GM21528 (cell line): ENCODE data around the gene F2.
"Not testable (repeated sequence)": the region's sequence is repeated elsewhere in the genome, so short reads cannot be mapped to it uniquely, and the experiment has no call there.

Experiments
- ATAC-seq: cut with Tn5 transposase; IDR thresholded peaks from one replicate; pipeline ENCODE4 v1.9.1; 2021; ENCODE audit warnings: mild to moderate bottlenecking, moderate library complexity; ENCODE audit not compliant: unreplicated experiment, low FRiP score

The F2 gene

DNA sequence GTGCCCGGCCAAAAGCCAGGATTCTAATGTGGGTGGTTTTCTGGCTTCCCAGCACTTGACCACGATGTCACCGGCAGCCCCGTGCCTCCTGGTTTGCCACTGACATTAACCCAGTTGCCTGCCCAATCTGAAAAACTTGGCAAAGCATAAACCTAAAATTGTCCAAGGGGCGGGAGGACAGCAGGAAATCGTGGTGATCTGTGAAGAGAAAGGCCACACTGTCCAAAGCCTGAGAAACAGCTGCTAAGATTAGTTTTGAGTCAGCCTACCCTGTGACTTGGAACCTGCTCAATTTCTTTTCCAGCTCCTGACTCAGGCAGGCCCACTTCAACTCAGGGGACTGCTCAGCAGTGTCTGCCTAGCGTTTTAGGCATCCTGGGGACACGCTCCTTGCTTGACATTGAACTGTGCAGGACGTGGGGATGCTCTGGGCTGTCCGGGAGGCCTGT is 8.2 kb upstream of the F2 start:
- ATAC-seq: no peak

DNA sequence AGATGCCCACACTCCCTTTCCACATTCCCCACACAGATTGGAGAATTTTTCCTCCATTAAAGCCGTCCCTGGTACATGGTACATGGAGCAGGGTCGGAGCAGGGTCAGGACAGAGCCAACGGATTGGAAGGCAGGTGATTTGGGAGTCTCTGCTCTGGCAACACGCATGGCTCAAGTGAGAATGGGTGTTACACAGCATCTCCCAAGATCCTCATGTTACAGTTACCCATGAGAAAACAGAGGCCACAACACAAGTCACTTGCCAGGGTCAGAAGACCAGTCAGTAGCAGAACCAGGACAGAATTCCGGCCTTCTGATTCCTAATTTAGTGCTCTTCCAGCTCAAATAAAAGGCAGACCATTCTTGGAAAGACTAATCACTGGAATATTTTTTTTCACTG is 7.7 kb upstream of the F2 start:
- ATAC-seq: no peak

DNA sequence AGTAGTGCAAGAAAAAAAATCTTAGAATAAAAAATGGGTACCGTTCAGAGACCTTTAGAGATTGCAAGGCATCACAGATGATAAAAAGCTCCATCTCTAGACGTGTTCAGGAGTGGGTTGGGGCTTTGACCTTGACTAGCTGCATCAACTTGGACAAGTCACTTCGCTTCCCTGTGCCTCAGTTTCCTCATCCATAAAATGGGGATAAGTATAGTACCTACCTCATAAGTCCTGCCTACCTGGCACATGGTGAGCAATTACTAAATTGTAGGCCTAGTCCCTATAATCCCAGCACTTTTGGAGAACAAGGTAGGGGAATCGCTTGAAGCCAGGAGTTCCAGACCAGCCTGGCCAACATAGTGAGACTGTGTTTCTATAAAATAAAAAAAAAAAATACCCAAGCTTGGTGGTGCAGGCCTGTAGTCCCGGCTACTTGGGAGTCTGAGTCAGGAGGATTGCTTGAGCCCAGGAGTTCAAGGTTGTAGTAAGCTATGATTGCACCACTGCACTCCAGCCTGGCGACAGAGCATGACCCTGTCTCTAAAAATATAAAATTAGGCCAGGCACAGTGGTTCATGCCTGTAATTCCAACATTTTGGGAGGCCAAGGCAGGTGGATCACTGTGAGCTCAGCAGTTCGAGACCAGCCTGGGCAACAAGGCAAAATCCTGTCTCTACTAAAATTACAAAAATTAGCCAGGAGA is 6.0 kb upstream of the F2 start:
- ATAC-seq: no peak

DNA sequence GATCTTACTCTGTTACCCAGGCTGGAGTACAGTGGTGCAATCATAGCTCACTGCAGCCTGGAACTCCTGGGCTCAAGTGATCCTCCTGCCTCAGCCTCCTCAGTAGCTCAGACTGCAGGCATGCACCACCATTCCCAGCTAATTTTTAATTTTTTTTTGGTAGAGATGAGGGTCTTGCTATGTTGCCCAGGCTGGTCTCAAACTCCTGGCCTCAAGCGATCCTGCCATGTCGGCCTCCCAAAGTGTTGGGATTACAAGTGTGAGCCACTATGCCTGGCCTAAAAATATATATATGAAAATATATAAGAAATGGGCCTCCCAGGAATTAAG is 1.2 kb upstream of the F2 start:
- ATAC-seq: not testable (repeated sequence)

DNA sequence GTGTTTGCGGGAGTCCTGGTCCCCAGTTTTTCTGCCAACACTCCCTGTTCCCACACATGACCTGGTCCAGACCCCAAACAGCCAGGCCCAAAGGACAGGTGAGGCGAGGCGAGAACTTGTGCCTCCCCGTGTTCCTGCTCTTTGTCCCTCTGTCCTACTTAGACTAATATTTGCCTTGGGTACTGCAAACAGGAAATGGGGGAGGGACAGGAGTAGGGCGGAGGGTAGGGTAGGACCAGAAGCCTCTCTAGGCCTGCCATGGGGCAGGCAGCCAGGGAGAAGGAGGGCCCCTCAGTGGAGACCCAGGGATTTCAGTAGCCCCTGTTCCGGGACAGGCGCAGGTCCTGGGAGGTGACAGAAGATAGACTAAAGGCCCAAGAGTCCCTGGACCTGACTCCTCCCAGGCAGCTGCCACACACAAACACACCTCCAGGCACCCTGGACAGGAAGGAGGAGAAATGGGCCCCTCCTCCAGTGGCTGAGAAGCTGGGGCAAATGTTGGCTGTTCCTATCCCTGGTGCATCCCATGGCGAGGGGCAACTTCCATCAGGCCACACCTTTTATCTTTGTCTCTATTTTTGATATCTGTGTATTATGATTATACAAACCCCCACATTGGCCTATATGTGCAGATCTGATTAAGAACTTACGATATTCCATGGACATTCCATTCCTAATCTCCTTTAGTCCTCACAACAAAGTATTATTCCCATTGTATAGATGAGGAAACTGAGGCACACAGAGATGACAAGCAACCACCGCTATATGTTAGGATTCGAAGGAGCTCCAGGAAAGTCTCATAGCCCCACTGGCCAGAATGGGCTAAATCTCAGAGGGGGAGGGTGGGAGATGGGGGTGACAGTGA is 626 bp upstream of the F2 start:
- ATAC-seq: no peak

DNA sequence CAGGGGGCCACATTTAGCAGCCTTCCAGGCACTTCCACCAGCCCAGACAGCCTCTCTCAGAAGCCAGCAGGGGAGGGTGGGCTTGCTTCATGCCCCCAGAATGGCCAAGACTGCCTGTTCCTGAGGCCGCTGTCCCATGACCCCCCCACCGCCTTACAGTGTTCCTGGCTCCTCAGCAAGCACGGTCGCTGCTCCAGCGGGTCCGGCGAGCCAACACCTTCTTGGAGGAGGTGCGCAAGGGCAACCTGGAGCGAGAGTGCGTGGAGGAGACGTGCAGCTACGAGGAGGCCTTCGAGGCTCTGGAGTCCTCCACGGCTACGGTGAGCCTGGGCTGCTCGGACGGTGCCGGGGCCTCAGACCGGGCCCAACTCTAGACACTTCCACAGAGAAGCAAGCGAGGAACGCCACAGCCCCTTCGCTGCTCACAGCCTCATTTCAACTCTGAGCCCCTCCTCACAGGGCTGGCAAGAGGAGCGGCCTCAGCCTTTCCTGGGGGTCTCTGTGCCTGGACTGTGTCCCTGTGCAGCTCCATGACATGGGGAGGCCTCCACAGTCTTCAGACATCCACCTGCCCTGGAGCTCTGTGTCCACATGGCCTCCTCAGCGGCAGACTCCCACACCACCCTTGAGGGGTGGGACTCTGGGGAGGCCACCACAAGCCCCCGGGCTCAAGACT is 668 bp downstream of the F2 start:
- ATAC-seq: no peak

DNA sequence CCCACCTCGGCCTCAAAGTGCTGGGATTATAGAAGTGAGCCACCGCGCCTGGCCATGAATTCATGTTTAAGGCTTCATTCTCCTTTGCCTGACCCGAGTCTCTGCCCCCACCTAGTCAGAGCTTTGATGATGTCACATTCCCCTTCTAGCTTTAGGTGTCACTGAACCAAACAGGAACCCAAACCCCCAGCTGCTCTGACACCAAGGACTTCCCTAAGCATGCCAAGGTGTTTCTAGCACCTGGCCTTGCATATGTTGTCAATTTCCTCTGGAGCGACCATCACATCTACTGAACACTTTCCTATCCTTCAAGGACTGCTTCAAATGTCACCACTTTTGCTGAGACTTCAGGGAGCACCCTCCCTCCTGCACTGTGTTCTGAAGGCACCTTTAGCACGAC is 2.3 kb downstream of the F2 start:
- no peak for ATAC-seq

DNA sequence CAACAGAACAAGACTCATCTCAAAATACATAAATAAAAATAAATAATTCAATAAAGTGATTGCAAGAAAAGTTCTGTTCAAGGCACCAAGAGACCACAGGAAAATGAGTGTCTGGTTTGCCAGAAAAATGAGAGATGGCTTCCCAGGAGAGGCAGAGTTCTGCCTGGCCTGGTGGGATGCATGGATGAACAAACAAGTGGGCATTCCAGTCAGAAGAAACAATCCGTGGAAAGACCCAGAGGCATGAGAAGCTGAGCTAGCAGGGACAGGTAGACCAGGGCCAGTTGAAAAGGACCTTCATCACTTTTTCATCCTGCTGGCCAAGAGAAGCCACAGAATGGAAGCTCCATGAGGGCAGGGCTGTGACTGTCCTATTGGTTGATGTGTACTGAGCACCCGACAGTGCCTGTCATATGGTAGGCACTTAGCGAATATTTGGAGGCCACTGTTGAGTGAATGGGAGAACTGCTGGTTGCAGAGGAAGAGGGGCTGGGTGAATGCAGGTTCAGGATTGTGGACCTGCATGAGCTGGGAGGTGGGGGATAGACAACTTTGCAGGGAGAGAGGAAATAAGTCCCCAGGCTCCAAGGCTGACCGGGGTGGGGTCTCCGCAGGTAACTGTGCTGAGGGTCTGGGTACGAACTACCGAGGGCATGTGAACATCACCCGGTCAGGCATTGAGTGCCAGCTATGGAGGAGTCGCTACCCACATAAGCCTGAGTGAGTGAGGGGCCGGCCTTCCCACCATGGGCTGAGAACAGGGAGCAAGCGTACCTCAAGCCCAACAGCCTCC is 3.7 kb downstream of the F2 start:
- no peak for ATAC-seq

DNA sequence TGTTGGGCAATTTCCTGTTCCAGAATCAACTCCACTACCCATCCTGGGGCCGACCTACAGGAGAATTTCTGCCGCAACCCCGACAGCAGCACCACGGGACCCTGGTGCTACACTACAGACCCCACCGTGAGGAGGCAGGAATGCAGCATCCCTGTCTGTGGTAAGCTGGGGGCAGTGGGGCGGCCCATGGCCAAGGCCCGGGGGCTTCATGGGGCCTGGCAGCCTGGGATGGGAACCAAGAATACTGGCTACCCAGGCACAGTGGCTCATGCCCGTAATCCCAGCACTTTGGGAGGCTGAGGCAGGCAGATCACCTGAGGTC is 4.3 kb downstream of the F2 start:
- ATAC-seq: no peak

DNA sequence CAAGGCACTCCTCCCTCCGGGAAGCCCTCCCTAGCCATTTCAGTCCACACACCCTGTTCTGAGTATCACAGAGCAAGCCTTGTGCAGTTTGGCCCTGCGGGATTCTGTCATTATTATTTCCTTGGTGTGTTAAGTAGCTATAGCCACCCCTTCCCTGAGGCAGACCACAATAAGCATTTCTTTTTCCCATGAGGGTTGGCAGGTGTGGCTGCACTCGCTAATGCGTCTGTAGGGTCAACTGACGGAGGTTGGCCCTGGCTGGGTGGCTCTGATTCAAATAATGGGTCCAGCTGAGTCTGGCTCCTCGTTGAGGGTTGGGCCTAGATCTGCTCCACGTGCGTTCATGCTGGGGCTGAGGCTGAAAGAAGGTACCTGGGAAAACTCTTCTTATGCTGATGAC is 5.1 kb downstream of the F2 start:
- ATAC-seq: no peak

DNA sequence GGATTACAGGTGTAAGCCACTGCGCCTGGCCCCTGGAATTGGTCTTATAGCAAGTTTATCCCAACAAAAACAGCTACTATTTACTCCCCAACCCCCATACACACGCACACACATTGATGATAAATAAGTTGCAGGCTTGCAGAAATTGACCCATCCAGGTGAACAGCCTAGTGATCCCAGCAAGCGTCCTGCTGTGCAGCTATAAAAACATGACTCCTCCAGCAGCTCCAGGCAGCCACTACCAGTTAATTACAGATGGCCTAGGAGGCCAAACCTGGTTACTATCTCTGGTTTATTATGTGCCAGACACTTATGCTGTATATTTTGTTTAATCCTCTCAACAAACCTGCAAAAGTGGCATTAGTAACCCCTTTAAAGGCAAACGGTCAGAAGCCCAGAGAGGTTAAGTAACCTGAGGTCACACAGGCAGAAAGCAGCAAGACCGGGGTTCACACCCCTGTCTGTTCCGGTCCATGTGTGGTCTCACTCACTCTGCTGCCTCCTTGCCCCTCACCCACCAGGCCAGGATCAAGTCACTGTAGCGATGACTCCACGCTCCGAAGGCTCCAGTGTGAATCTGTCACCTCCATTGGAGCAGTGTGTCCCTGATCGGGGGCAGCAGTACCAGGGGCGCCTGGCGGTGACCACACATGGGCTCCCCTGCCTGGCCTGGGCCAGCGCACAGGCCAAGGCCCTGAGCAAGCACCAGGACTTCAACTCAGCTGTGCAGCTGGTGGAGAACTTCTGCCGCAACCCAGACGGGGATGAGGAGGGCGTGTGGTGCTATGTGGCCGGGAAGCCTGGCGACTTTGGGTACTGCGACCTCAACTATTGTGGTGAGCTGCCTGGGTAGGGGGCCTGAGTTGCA is 6.6 kb downstream of the F2 start:
- no peak for ATAC-seq

DNA sequence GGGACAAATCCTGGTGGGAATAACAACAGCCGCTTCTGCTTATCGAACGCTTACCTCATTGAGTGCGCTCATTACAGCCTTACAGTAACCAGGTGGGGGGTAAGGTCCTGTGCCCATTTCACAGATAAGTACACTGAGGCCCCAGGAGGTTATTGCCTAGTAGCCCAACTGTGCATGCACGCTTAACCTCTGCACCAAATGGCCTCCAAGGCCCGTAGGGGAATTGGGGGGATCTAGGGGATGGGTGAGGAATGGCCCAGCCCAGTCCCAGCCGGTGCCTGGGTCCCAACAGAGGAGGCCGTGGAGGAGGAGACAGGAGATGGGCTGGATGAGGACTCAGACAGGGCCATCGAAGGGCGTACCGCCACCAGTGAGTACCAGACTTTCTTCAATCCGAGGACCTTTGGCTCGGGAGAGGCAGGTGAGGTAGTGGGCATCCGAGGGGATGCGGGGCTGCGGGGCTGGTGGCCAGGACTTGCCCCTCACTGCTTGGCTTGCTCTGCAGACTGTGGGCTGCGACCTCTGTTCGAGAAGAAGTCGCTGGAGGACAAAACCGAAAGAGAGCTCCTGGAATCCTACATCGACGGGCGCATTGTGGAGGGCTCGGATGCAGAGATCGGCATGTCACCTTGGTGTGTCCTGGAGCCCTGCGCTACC is 7.3 kb downstream of the F2 start:
- no peak for ATAC-seq

DNA sequence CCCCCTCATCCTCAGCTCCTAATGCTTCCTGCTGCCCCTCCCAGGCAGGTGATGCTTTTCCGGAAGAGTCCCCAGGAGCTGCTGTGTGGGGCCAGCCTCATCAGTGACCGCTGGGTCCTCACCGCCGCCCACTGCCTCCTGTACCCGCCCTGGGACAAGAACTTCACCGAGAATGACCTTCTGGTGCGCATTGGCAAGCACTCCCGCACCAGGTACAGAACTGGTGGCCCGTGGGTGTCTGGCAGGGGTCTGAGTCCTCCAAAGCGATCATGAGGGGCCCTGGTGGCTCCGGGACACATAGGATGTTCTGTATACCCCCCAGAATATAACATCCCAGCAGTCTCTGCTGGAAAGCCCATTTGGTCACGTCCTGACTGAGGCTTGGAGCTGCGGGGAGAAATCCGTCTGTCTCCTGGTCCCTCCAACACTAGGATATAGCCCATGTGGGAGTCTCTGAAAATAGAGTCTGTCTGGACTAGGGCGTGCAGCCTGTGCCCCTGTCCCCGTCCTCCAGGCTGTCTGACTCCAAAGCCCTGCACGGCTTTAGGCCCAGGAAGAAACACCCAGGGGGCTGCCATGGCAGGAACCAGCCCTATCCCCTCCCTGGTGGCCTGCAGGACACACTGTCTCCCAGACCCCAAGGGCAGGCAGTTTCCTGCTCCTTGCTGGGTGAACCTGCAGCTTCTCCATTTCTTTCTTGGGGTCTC is 9.1 kb downstream of the F2 start:
- ATAC-seq: no peak

DNA sequence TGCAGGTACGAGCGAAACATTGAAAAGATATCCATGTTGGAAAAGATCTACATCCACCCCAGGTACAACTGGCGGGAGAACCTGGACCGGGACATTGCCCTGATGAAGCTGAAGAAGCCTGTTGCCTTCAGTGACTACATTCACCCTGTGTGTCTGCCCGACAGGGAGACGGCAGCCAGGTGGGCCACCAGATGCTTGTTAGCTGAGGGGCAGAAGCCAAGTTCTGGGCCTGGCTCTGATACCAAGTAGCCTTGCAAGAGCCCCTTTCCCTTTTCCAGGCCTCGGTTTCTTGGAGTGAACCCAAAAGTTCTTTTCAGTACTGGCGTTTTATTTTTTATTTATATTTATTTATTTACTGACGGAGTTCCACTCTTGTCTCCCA is 9.6 kb downstream of the F2 start:
- no peak for ATAC-seq

DNA sequence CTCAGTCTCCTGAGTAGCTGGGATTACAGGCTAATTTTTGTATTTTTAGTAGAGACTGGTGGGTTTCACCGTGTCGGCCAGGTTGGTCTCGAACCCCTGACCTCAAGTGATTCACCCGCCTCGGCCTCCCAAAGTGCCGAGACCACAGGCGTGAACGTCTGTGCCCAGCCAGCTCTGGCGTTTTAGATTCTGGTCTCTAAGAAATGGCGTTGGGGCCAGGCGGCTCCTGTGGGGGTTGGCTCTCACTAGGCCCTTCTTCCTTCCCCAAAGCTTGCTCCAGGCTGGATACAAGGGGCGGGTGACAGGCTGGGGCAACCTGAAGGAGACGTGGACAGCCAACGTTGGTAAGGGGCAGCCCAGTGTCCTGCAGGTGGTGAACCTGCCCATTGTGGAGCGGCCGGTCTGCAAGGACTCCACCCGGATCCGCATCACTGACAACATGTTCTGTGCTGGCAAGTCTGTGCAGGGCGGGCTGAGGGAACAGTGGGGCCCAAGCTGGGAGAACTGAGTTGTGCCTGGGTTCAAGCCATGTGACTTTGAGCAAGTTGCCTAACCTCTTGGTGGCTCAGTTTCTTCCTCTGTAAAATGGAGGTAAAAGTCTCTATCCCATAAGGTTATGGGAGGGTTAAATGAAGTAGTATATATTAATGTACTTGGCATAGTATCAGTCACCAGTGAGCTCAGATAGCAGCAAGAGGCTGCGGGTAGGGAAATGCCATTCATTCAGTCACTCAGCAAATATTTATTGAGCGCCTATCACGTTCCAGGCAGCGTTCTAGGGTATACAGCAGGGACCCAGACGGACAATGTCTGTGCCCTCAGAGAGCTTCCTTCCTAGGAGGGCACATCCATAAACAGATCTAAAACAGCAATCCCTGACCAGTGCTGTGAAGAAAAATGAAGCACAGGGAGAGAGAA is 10.4 kb downstream of the F2 start:
- ATAC-seq: no peak

DNA sequence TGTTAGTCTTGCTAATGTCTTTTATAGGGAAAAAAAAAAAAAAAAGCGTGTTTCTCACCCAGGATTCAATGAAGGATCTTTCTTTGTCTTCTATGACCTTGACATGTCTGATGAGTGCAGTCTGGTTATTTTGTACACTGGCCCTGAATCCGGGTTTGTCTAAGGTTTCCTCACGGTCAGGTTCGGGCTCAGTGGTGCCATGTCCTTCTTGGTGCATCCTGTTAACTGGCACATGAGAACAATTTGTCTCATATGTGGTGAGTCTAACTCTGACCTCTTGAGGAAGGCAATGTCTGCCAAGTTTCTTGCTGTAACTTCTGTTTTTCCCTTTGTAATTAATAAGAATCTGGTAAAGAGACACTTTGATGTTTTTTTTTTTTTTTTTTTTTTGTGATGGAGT is 12.5 kb downstream of the F2 start:
- ATAC-seq: no peak

DNA sequence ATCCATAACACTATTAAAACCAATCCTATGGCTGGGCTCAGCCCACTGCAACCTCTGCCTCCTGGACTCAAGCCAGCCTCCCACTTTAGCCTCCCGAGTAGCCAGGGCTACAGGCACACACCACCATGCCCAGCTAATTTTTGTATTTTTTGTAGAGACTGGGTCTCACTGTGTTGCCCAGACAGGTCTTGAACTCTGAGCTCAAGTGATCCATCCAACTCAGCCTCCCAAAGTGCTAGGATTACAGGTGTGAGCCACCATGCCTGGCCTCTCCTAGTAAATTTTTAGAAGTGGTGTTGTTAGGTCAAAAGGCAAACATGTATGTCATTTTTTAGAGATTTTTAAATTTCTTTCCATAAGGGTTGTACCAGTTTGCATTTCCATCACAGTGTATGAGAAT is 14.2 kb downstream of the F2 start:
- no peak for ATAC-seq

DNA sequence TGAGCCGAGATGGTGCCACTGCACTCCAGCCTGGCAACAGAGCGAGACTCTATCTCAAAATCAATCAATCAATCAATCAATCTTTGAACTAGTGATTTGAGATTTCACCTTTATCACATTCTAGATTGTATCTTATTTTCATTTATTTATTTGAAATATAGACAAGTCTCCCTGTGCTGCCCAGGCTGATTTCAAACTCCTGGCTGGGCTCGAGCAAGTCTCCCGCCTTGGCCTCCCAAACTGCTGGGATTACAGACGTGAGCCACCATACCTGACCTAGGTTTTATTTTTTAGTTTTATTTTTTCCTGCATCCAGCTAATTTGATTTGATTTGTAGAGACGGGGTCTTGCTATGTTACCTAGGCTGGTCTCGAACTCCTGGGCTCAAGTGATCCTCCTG is 17.1 kb downstream of the F2 start:
- ATAC-seq: no peak
